ENCODE results near the gene CTSC. TPM values are rescaled to one million over a fixed set of nuclear protein-coding genes. Genes with fewer than 3 reads are reported as not detected.

Gene CTSC
- total and polyA plus RNA-seq, 9 of the 15 experiments (the other 6 are each of a cell fraction or from before 2014, with no cell fraction given) = 113 to 403 (median 187) TPM

- H3K36me3 ChIP-seq (ENCODE audit: control insufficient read depth, insufficient read depth, low read length) = no peaks in the 10 kb centered on the region; the same call in 2 of the 3 replicates
- no peak overlapping the region for H2AFZ ChIP-seq (ENCODE audit: low read depth, low read length)
- H3K79me2 ChIP-seq (ENCODE audit: control insufficient read depth, insufficient read depth, low read length) = no peaks in the 10 kb centered on the region
- no peaks in the 10 kb centered on the region for H4K20me1 ChIP-seq (replicated peaks; ENCODE audit: control insufficient read depth, insufficient read depth, low read length)
- H3K4me3 ChIP-seq = no peak overlapping the region
- no peaks in the 10 kb centered on the region; a peak in 1 of 5 replicates for H3K4me1 ChIP-seq (replicated peaks in 1 of 2; ENCODE audit: control insufficient read depth in 2 of 2, insufficient read depth in 2 of 2, low read length in 2 of 2)
- no TSS peak for BruUV-seq (replicated peaks)
- CTCF ChIA-PET (ENCODE audit: low intra/inter-chr PET ratio) = interaction anchor here (0.6 to 0.7 kb wide), 2 partner anchors 9 to 838 kb away, joined by 3 to 4 read pairs; no protein-coding TSS in a partner anchor
- in situ Hi-C loops (cut with MboI) (no loop called here), intact Hi-C loops (cut with micrococcal nuclease) (no loop called here)
- H3K9me1 ChIP-seq (ENCODE audit: control insufficient read depth, insufficient read depth, low read length) = no peaks in the 10 kb centered on the region
- H3K9me3 ChIP-seq (replicated peaks; ENCODE audit: control insufficient read depth, insufficient read depth, low read depth, low read length) = no peaks in the 10 kb centered on the region
- DNase-seq (ENCODE audit: extremely low read depth in 1 of 4, low spot score in 3 of 4) (no peak), FAIRE-seq (no peak), ATAC-seq (no peak)
- no peak overlapping the region for H3K27ac ChIP-seq (ENCODE audit: extremely low read depth, low read depth, low read length)
- 55% methylated on average over 2 of the region's 2 CpGs for WGBS (ENCODE audit: insufficient coverage, low coverage, missing lambda C conversion rate)
- TF ChIP-seq ZNF518B (CRISPR knock-in tag; IDR thresholded peaks at IDR 0.05) = no peak
- no peak for TF ChIP-seq STAT6 (CRISPR knock-in tag; IDR thresholded peaks at IDR 0.05)
- TF ChIP-seq ZFP30 (CRISPR knock-in tag; IDR thresholded peaks at IDR 0.05; ENCODE audit: borderline replicate concordance) = no peak
- no peak for TF ChIP-seq NR2F6 (CRISPR knock-in tag; IDR thresholded peaks at IDR 0.05)
- TF ChIP-seq MAZ (CRISPR knock-in tag; conservative IDR thresholded peaks at IDR 0.05 in 1 of 2, IDR thresholded peaks at IDR 0.05 in 1 of 2) = no peak
- TF ChIP-seq RBM17 (IDR thresholded peaks at IDR 0.05; ENCODE audit: borderline replicate concordance, low read depth, low read length) = no peak
- no peak for TF ChIP-seq SRSF9 (IDR thresholded peaks at IDR 0.05; ENCODE audit: borderline replicate concordance, low read depth, low read length)
- TF ChIP-seq ZNF592 (IDR thresholded peaks at IDR 0.05) = no peak
- TF ChIP-seq ADNP (tag; IDR thresholded peaks at IDR 0.05) = no peak
- no peaks in the 10 kb centered on the region for H3K27me3 ChIP-seq (ENCODE audit: control insufficient read depth in 2 of 2, insufficient read depth in 2 of 2, low read length in 2 of 2)
- POLR2A ChIA-PET = no interaction called here
- no peak overlapping the region for H3K9ac ChIP-seq (ENCODE audit: insufficient read depth in 1 of 2, low read depth in 2 of 2, low read length in 2 of 2)
- no peak overlapping the region for H3K4me2 ChIP-seq (ENCODE audit: insufficient read depth, low read length)
Observed at GRCh38 chr11:88370782-88371181, 33.2 kb upstream of the CTSC start.

All from K562 (cell line).